VCaP (cell line): ENCODE results near the gene CADPS.

ENCODE experiments used
- H3K27ac ChIP-seq: fragments of 450-650 bp; 2 replicates; pipeline ENCODE4 v1.5.1; 2017
- CTCF ChIP-seq: fragments of 450-650 bp; conservative IDR thresholded peaks from 2 replicates; pipeline ENCODE4 v1.5.1; 2017; ENCODE audit warnings: mild to moderate bottlenecking, moderate library complexity

Gene CADPS

GRCh38 chr3:62607287-62608029 is 267.8 kb downstream of the CADPS start:
- no peak overlapping the region for H3K27ac ChIP-seq
- no peak for TF ChIP-seq CTCF

- H3K27ac ChIP-seq: no peak overlapping the region
- no peak for TF ChIP-seq CTCF
These were observed 269.7 kb downstream of the CADPS start for GRCh38 chr3:62605413-62606068.

- no peak for TF ChIP-seq CTCF
- H3K27ac ChIP-seq: no peak overlapping the region
These were observed 270.4 kb downstream of the CADPS start for GRCh38 chr3:62604751-62605351.

GRCh38 chr3:62604298-62604697 is 270.9 kb downstream of the CADPS start:
- TF ChIP-seq CTCF: no peak
- no peak overlapping the region for H3K27ac ChIP-seq

GRCh38 chr3:62602987-62603386 is 272.2 kb downstream of the CADPS start:
- no peak for TF ChIP-seq CTCF
- H3K27ac ChIP-seq: no peak overlapping the region

- H3K27ac ChIP-seq: no peak overlapping the region
- TF ChIP-seq CTCF: no peak
These were observed 273.0 kb downstream of the CADPS start for GRCh38 chr3:62602129-62602770.
